ENCODE measurements around the gene MAD1L1. TPM values are rescaled to one million over a fixed set of nuclear protein-coding genes. Genes with fewer than 3 reads are reported as not detected.

The MAD1L1 gene
- total and polyA plus RNA-seq, 5 donors from 2014 or later, result 225 to 380 (median 300) TPM

DNA sequence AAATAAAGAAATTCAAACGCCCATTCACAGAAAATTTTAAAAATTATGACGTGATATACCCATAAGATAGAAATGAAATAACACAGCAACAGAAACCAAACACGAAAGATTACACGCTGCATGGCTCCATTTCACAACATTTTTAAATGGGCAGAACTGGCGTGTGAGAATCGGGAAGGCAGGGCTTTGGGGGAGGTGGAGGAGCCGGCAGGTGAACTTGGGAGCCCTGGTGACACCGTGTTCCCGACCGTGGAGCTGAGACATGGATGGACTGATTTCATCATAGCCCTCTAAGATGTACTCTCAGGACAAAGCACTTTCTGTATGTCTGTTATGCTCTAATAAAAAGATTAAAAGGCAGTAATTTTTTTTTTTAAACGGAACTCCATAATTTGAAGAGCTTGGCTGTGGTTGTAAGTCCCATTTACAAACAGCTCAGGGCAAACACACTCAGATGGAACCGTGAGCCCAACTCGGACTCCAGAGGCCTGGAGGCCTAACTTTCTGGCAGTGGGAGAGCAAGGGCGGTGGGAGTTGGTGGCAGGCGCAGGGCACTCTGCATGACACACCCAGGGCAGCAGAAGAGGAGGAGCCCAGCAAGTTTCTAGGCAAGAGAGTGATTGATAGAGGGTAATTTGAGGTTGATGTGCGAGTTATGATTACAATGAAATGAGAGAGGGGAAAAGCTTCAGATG is 203.4 kb downstream of the MAD1L1 start:
- Mint-ChIP-seq H3K4me1 (peaks cover 11 to 27% (median 18%) of the 10 kb centered on the region in 4 donors), H3K9me3 (peaks cover 0 to 41% (median 12%) of the 10 kb centered on the region in 7 donors), H3K4me3 (no peak overlapping the region), H3K36me3 (peaks cover 32% of the 10 kb centered on the region), H3K27me3 (no peaks in the 10 kb centered on the region), H3K27ac (peak overlapping the region in 1 of 3 donors; percentile 69)
- Histone ChIP-seq H3K4me3 (ENCODE audit: low read depth, low read length) (no peak overlapping the region), H3K9me3 (ENCODE audit: control insufficient read depth in 2 of 2, low read length in 2 of 2) (peaks cover 21 to 22% of the 10 kb centered on the region in 2 experiments), H3K4me1 (ENCODE audit: control insufficient read depth, insufficient read depth, low read length, poor library complexity, severe bottlenecking) (peaks cover 14% of the 10 kb centered on the region), H3K27ac (ENCODE audit: insufficient read depth, low read length, poor library complexity, severe bottlenecking) (no peak overlapping the region), H3K36me3 (ENCODE audit: control insufficient read depth, insufficient read depth, low read length) (no peaks in the 10 kb centered on the region), H3K27me3 (ENCODE audit: control insufficient read depth, insufficient read depth, low read length) (no peaks in the 10 kb centered on the region)
- DNase-seq, result no peak
- no peak for ATAC-seq (ENCODE audit: low read depth in 2 of 2)

DNA sequence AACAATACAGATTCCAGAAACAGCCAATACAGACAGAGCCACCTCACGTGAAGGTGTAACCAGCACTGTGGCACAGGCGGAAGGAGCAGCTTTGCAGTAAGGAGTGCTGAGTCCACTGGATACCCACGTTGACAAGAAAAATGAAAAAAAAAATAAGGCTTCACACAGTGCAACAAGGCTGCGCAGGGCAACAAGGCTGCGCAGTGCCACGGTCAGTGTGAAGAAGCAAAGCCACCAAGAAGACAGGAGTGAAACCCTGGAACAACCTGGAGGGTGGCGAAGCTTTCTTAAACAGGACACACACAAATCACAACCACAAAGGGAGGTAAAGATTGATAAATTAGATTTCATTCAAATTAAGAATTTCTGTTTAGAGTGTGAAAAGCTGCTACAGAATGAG is 204.0 kb downstream of the MAD1L1 start:
- no peak for DNase-seq
- H3K27me3 Mint-ChIP-seq, result no peaks in the 10 kb centered on the region
- Histone ChIP-seq H3K4me1 (ENCODE audit: control insufficient read depth, insufficient read depth, low read length, poor library complexity, severe bottlenecking) (peaks cover 14% of the 10 kb centered on the region), H3K4me3 (ENCODE audit: low read depth, low read length) (no peak overlapping the region), H3K27ac (ENCODE audit: insufficient read depth, low read length, poor library complexity, severe bottlenecking) (no peak overlapping the region), H3K36me3 (ENCODE audit: control insufficient read depth, insufficient read depth, low read length) (no peaks in the 10 kb centered on the region), H3K9me3 (ENCODE audit: control insufficient read depth in 2 of 2, low read length in 2 of 2) (peaks cover 21 to 22% of the 10 kb centered on the region in 2 experiments), H3K27me3 (ENCODE audit: control insufficient read depth, insufficient read depth, low read length) (no peaks in the 10 kb centered on the region)
- H3K27ac Mint-ChIP-seq, result peak overlapping the region in 1 of 3 donors; percentile 40
- peaks cover 0 to 45% (median 15%) of the 10 kb centered on the region in 7 donors for H3K9me3 Mint-ChIP-seq
- peak overlapping the region in 1 of 4 donors; percentile 86 for H3K4me3 Mint-ChIP-seq
- ATAC-seq (ENCODE audit: low read depth in 2 of 2), result no peak
- peaks cover 32% of the 10 kb centered on the region for H3K36me3 Mint-ChIP-seq
- H3K4me1 Mint-ChIP-seq, result peaks cover 11 to 27% (median 18%) of the 10 kb centered on the region in 4 donors

GRCh38 chr7:2025188-2025587 is 207.6 kb downstream of the MAD1L1 start:
- no peak overlapping the region for H3K27ac Mint-ChIP-seq
- no peak overlapping the region for H3K4me3 ChIP-seq (ENCODE audit: low read depth, low read length)
- peaks cover 7 to 16% (median 13%) of the 10 kb centered on the region in 4 donors for H3K4me1 Mint-ChIP-seq
- H3K27me3 Mint-ChIP-seq, result no peaks in the 10 kb centered on the region
- no peak for ATAC-seq (ENCODE audit: low read depth in 2 of 2)
- H3K4me1 ChIP-seq (ENCODE audit: control insufficient read depth, insufficient read depth, low read length, poor library complexity, severe bottlenecking), result peaks cover 4% of the 10 kb centered on the region
- peaks cover 0 to 45% (median 15%) of the 10 kb centered on the region in 7 donors for H3K9me3 Mint-ChIP-seq
- H3K27me3 ChIP-seq (ENCODE audit: control insufficient read depth, insufficient read depth, low read length), result no peaks in the 10 kb centered on the region
- H3K36me3 Mint-ChIP-seq, result peaks cover 35% of the 10 kb centered on the region
- H3K36me3 ChIP-seq (ENCODE audit: control insufficient read depth, insufficient read depth, low read length), result no peaks in the 10 kb centered on the region
- H3K4me3 Mint-ChIP-seq, result no peak overlapping the region
- DNase-seq, result no peak
- H3K9me3 ChIP-seq (ENCODE audit: control insufficient read depth in 2 of 2, low read length in 2 of 2), result peaks cover 21 to 22% of the 10 kb centered on the region in 2 experiments
- no peak overlapping the region for H3K27ac ChIP-seq (ENCODE audit: insufficient read depth, low read length, poor library complexity, severe bottlenecking)

GRCh38 chr7:2024567-2024918 is 208.2 kb downstream of the MAD1L1 start:
- Histone ChIP-seq H3K27ac (ENCODE audit: insufficient read depth, low read length, poor library complexity, severe bottlenecking) (no peak overlapping the region), H3K4me1 (ENCODE audit: control insufficient read depth, insufficient read depth, low read length, poor library complexity, severe bottlenecking) (peaks cover 7% of the 10 kb centered on the region), H3K4me3 (ENCODE audit: low read depth, low read length) (no peak overlapping the region), H3K9me3 (ENCODE audit: control insufficient read depth in 2 of 2, low read length in 2 of 2) (peaks cover 21 to 22% of the 10 kb centered on the region in 2 experiments), H3K36me3 (ENCODE audit: control insufficient read depth, insufficient read depth, low read length) (no peaks in the 10 kb centered on the region), H3K27me3 (ENCODE audit: control insufficient read depth, insufficient read depth, low read length) (no peaks in the 10 kb centered on the region)
- Mint-ChIP-seq H3K36me3 (peaks cover 33% of the 10 kb centered on the region), H3K27ac (peak overlapping the region in 1 of 3 donors; percentile 14), H3K4me3 (no peak overlapping the region), H3K4me1 (peaks cover 5 to 18% (median 17%) of the 10 kb centered on the region in 4 donors), H3K27me3 (no peaks in the 10 kb centered on the region), H3K9me3 (peaks cover 0 to 44% (median 15%) of the 10 kb centered on the region in 7 donors)
- ATAC-seq (ENCODE audit: low read depth in 2 of 2) (no peak), DNase-seq (no peak)

DNA sequence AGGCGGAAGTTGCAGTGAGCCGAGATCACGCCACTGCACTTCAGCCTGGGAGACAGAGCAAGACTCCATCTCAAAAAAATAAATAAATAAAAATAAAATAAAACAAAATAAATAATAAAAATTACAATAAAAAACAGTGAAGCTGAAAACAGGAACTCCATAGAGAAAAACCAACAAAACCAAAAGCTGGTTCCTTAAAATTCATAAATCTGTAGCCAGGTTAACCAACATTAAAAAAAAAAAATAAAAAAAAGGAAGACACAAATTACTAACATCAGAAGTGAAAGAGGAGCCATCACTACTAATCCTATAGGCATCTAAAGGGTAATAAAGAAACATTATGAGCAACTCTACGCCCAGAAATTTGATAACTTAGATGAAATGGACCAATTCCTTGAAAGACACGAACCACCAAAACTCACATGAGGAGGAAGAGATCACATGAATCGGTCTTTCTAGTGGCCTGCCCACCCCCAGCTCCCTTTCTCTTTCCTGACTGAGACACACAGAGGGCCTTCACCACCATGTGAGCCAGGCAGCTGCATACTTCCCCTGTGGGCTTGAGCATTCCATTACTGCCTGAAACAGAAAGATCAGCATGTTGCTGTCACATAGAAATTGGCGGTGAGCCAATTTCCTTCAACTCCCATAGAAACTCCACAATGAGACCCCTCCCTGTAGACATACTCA is 208.7 kb downstream of the MAD1L1 start:
- no peak for DNase-seq

DNA sequence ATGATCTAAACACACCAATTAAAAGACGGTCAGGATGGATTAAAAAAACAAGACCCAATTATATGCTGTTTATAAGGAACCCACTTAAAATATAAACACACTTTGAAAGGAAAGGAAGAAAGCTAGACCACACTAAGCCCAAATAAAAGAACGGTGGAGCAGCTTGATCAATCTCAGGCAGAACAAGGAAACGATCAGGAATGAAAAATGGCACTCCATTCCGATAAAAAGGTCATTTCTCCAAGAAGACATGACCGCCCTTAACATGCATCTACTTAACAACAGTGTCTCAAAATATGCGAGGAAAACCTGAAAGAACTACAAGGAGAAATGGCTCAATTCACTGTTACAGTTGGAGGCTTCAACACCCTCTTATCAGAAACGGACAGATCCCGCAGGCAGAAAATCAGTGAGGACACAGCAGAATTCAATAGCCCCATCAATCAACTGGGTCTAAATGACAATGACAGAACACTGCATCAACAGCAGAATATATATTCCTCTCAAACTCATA is 210.0 kb downstream of the MAD1L1 start:
- Histone ChIP-seq H3K27ac (ENCODE audit: insufficient read depth, low read length, poor library complexity, severe bottlenecking) (no peak overlapping the region), H3K36me3 (ENCODE audit: control insufficient read depth, insufficient read depth, low read length) (no peaks in the 10 kb centered on the region), H3K9me3 (ENCODE audit: control insufficient read depth in 2 of 2, low read length in 2 of 2) (peaks cover 11 to 18% of the 10 kb centered on the region in 2 experiments), H3K4me1 (ENCODE audit: control insufficient read depth, insufficient read depth, low read length, poor library complexity, severe bottlenecking) (peaks cover 7% of the 10 kb centered on the region), H3K27me3 (ENCODE audit: control insufficient read depth, insufficient read depth, low read length) (no peaks in the 10 kb centered on the region), H3K4me3 (ENCODE audit: low read depth, low read length) (no peak overlapping the region)
- Mint-ChIP-seq H3K9me3 (peaks cover 0 to 33% (median 15%) of the 10 kb centered on the region in 7 donors), H3K27ac (peak overlapping the region in 1 of 3 donors; percentile 49), H3K27me3 (no peaks in the 10 kb centered on the region), H3K4me3 (no peak overlapping the region), H3K4me1 (peaks cover 3 to 21% (median 16%) of the 10 kb centered on the region in 4 donors), H3K36me3 (peaks cover 18% of the 10 kb centered on the region)
- ATAC-seq (ENCODE audit: low read depth in 2 of 2) (no peak), DNase-seq (no peak)

More for the DNA sequence above, 208.7 kb downstream of the MAD1L1 start:
- no peak for ATAC-seq (ENCODE audit: low read depth in 2 of 2)
- no peaks in the 10 kb centered on the region for H3K27me3 ChIP-seq (ENCODE audit: control insufficient read depth, insufficient read depth, low read length)
- H3K9me3 Mint-ChIP-seq, result peaks cover 0 to 39% (median 15%) of the 10 kb centered on the region in 7 donors
- H3K27me3 Mint-ChIP-seq, result no peaks in the 10 kb centered on the region
- H3K9me3 ChIP-seq (ENCODE audit: control insufficient read depth in 2 of 2, low read length in 2 of 2), result peaks cover 18 to 19% of the 10 kb centered on the region in 2 experiments
- peak overlapping the region in 2 of 3 donors; percentile 14 to 40 for H3K27ac Mint-ChIP-seq
- H3K4me1 Mint-ChIP-seq, result peaks cover 3 to 18% (median 15%) of the 10 kb centered on the region in 4 donors
- peaks cover 28% of the 10 kb centered on the region for H3K36me3 Mint-ChIP-seq
- H3K4me1 ChIP-seq (ENCODE audit: control insufficient read depth, insufficient read depth, low read length, poor library complexity, severe bottlenecking), result peaks cover 7% of the 10 kb centered on the region
- H3K4me3 Mint-ChIP-seq, result no peak overlapping the region
- H3K36me3 ChIP-seq (ENCODE audit: control insufficient read depth, insufficient read depth, low read length), result no peaks in the 10 kb centered on the region
- H3K4me3 ChIP-seq (ENCODE audit: low read depth, low read length), result no peak overlapping the region
- no peak overlapping the region for H3K27ac ChIP-seq (ENCODE audit: insufficient read depth, low read length, poor library complexity, severe bottlenecking)

- DNase-seq, result no peak
- no peaks in the 10 kb centered on the region for H3K36me3 ChIP-seq (ENCODE audit: control insufficient read depth, insufficient read depth, low read length)
- Mint-ChIP-seq H3K27ac (peak overlapping the region in 1 of 3 donors; percentile 74), H3K27me3 (no peaks in the 10 kb centered on the region), H3K9me3 (peaks cover 0 to 26% (median 15%) of the 10 kb centered on the region in 7 donors), H3K4me3 (no peak overlapping the region), H3K36me3 (peaks cover 15% of the 10 kb centered on the region), H3K4me1 (peaks cover 3 to 23% (median 16%) of the 10 kb centered on the region in 4 donors)
- H3K27me3 ChIP-seq (ENCODE audit: control insufficient read depth, insufficient read depth, low read length), result no peaks in the 10 kb centered on the region
- ATAC-seq (ENCODE audit: low read depth in 2 of 2), result no peak
- H3K27ac ChIP-seq (ENCODE audit: insufficient read depth, low read length, poor library complexity, severe bottlenecking), result no peak overlapping the region
- H3K4me3 ChIP-seq (ENCODE audit: low read depth, low read length), result no peak overlapping the region
- peaks cover 7% of the 10 kb centered on the region for H3K4me1 ChIP-seq (ENCODE audit: control insufficient read depth, insufficient read depth, low read length, poor library complexity, severe bottlenecking)
- H3K9me3 ChIP-seq (ENCODE audit: control insufficient read depth in 2 of 2, low read length in 2 of 2), result peaks cover 11 to 14% of the 10 kb centered on the region in 2 experiments
These were observed 210.7 kb downstream of the MAD1L1 start for GRCh38 chr7:2022021-2022409.
